Measurements from ENCODE around the gene GALNT5.
"Not testable (repeated sequence)": the region's sequence is repeated elsewhere in the genome, so short reads cannot be mapped to it uniquely, and the experiment has no call there.

GALNT5 gene

GRCh38 chr2:157337978-157338377 lies 80.5 kb downstream of the GALNT5 start:
- Mint-ChIP-seq H3K4me3 (no peak overlapping the region), H3K9me3 (peaks cover 29% of the 10 kb centered on the region), H3K27ac (no peak overlapping the region), H3K36me3 (ENCODE audit: low read depth) (peaks cover 19% of the 10 kb centered on the region), H3K4me1 (peaks cover 60% of the 10 kb centered on the region), H3K27me3 (no peaks in the 10 kb centered on the region)
- ATAC-seq: no peak
- no peak for DNase-seq

DNA sequence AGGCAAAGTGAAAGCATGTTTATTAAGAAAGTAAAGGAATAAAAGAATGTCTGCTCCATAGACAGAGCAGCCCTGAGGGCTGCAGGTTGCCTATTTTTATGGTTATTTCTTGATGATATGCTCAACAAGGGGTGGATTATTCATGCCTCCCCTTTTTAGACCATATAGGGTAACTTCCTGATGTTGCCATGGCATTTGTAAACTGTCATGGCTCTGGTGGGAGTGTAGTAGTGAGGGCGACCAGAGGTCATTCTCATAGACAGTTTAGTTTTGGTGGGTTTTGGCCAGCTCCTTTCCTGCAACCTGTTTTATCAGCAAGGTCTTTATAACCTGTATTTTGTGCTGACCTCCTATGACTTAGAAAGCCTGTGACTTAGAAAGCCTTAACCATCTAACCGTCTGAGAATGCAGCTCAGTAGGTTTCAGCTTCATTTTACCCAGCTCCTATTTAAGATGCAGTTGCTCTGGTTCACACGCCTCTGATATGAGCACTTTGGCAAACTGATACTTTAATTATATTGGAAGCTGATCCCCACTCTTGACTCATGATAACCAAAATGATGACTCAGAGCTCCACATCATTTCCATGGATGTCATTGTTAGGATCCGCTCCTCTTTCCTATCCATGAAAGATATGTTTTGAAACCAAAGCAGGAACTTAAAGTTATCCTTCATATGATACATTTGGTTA lies 82.6 kb downstream of the GALNT5 start:
- no peak for ATAC-seq
- no peaks in the 10 kb centered on the region for H3K27me3 Mint-ChIP-seq
- H3K27ac Mint-ChIP-seq: no peak overlapping the region
- no peak for DNase-seq
- peaks cover 37% of the 10 kb centered on the region for H3K36me3 Mint-ChIP-seq (ENCODE audit: low read depth)
- H3K4me3 Mint-ChIP-seq: no peak overlapping the region
- H3K4me1 Mint-ChIP-seq: peaks cover 38% of the 10 kb centered on the region
- H3K9me3 Mint-ChIP-seq: peaks cover 49% of the 10 kb centered on the region

- not testable (repeated sequence) for H3K27ac Mint-ChIP-seq, H3K4me3 Mint-ChIP-seq, ATAC-seq, DNase-seq, H3K27me3 Mint-ChIP-seq
- Mint-ChIP-seq H3K9me3 (peaks cover 53% of the 10 kb centered on the region), H3K36me3 (ENCODE audit: low read depth) (peaks cover 41% of the 10 kb centered on the region), H3K4me1 (peaks cover 27% of the 10 kb centered on the region)
Observed at GRCh38 chr2:157341381-157341780, 83.9 kb downstream of the GALNT5 start.

DNA sequence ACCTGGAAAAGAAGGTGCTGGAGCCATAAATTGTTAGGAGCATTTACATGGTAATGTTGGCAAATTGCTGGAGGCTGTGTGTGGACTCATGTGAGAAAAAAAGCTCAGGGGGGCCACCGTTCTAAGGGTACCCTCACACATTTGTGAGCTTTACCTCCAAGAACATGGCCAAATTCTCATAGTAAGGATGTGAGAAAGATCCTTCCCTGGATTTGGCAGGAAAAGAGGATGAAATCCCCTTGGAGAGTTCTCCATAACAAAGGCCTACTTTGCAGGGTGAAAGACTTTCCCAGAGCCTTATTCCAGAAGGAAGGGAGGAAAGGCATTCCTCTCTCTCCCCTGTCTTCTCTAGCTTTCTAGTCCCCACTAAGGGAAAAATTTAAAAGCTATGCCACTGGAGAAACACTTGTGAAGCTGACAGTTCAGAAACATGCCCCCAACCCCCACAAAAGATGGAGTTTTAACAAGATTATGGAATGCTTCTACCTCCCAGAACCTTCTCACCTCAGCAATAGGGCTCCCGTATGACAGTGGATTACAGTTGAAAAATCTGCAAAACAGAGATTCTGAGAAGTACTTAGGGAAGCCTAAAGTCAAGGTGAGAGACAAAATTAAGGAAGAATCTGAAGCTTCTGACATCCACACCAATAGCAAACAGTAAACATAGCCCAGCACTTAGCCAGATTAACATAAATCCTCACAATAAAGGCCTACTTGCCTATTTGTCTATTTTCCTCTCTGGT lies 88.3 kb downstream of the GALNT5 start:
- Mint-ChIP-seq H3K27ac (no peak overlapping the region), H3K4me3 (no peak overlapping the region), H3K36me3 (ENCODE audit: low read depth) (peaks cover 41% of the 10 kb centered on the region), H3K27me3 (no peaks in the 10 kb centered on the region), H3K4me1 (peaks cover 23% of the 10 kb centered on the region), H3K9me3 (peaks cover 46% of the 10 kb centered on the region)
- ATAC-seq: no peak
- DNase-seq: no peak

DNA sequence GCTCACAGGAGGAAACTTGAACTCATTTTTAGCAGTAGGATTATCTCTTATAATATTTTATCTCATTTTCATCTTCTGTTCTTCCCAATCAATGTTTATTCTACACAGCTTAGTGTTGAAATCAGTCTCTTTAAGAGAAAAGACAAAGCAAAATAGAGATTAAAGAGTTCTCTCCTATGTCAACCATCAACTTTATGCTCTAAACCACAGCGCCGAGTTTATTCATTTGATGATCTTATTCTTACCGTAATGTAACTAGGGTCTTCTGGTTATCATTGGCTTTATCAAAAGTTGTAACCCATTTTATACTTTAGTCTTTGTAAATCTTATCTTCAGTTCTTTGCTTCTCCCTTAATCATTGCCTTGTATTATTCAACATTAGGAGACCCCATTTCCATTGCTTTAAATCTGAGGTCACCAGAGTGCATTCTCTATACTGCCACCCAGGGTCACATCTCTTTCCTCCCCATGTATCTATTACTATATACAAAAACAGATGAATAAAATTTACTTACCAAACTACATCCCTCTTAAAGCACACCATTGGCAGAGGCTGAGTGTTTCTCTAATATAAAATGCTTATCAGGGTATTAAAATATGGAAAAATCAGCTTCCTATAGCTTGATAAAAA lies 90.9 kb downstream of the GALNT5 start:
- peaks cover 31% of the 10 kb centered on the region for H3K4me1 Mint-ChIP-seq
- DNase-seq: no peak
- peak overlapping the region; percentile 32 for H3K4me3 Mint-ChIP-seq
- ATAC-seq: no peak
- H3K27me3 Mint-ChIP-seq: no peaks in the 10 kb centered on the region
- no peak overlapping the region for H3K27ac Mint-ChIP-seq
- peaks cover 20% of the 10 kb centered on the region for H3K36me3 Mint-ChIP-seq (ENCODE audit: low read depth)
- peaks cover 21% of the 10 kb centered on the region for H3K9me3 Mint-ChIP-seq

GRCh38 chr2:157349949-157350515 lies 92.5 kb downstream of the GALNT5 start:
- H3K36me3 Mint-ChIP-seq (ENCODE audit: low read depth): peaks cover 6% of the 10 kb centered on the region
- no peak overlapping the region for H3K4me3 Mint-ChIP-seq
- ATAC-seq: no peak
- H3K27ac Mint-ChIP-seq: no peak overlapping the region
- H3K27me3 Mint-ChIP-seq: no peaks in the 10 kb centered on the region
- peaks cover 9% of the 10 kb centered on the region for H3K9me3 Mint-ChIP-seq
- peaks cover 42% of the 10 kb centered on the region for H3K4me1 Mint-ChIP-seq
- no peak for DNase-seq

GRCh38 chr2:157355618-157356017 lies 98.1 kb downstream of the GALNT5 start:
- H3K36me3 Mint-ChIP-seq (ENCODE audit: low read depth): peaks cover 7% of the 10 kb centered on the region
- no peak overlapping the region for H3K4me3 Mint-ChIP-seq
- H3K27me3 Mint-ChIP-seq: no peaks in the 10 kb centered on the region
- no peak for DNase-seq
- ATAC-seq: no peak
- peaks cover 46% of the 10 kb centered on the region for H3K4me1 Mint-ChIP-seq
- H3K9me3 Mint-ChIP-seq: peaks cover 7% of the 10 kb centered on the region
- no peak overlapping the region for H3K27ac Mint-ChIP-seq

DNA sequence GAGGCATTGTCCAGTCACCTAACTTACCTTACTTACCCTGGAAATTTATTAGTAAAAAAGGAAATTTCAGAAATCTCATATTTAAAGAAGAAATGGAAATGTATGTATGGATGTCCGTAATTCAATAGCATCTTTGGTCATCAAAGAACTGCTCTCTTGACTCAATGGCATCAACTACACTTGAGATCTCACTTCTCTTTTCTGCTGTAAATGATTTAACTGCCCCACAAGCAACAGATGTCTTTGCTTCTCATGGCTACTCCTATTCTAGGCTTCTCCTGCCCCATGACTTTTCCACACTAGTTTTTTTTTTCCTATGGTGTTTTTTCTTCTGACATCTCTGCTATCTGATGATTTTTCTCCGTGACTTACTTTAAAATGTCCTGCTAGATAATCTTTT lies 102.1 kb downstream of the GALNT5 start:
- Mint-ChIP-seq H3K27ac (no peak overlapping the region), H3K4me1 (peaks cover 50% of the 10 kb centered on the region), H3K36me3 (ENCODE audit: low read depth) (peaks cover 30% of the 10 kb centered on the region), H3K27me3 (no peaks in the 10 kb centered on the region), H3K9me3 (peaks cover 23% of the 10 kb centered on the region), H3K4me3 (no peak overlapping the region)
- DNase-seq (no peak), ATAC-seq (no peak)

DNA sequence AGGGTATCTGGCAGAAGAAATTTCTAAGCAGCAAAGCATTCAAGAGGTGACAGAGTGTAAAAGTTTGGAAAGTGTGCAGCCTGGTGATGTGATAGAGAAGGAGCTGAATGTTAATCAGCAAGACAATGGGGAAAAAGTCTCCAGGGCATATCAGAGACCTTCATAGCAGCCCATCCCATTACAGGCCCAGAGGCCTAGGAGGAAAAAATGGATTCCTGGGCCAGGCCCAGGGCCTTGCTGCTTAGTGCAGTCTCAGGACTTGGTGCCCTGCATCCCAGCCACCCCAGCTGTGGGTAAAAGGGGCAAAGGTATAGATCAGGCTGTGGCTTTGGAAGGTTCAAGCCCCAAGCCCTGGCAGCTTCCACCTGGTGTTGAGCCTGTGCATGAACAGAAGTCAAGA lies 104.0 kb downstream of the GALNT5 start:
- H3K9me3 Mint-ChIP-seq: peaks cover 27% of the 10 kb centered on the region
- ATAC-seq: no peak

GRCh38 chr2:157362627-157363026 lies 105.1 kb downstream of the GALNT5 start:
- ATAC-seq: no peak
- no peaks in the 10 kb centered on the region for H3K27me3 Mint-ChIP-seq
- peaks cover 36% of the 10 kb centered on the region for H3K36me3 Mint-ChIP-seq (ENCODE audit: low read depth)
- no peak for DNase-seq
- no peak overlapping the region for H3K4me3 Mint-ChIP-seq
- H3K9me3 Mint-ChIP-seq: peaks cover 30% of the 10 kb centered on the region
- no peak overlapping the region for H3K27ac Mint-ChIP-seq
- peaks cover 51% of the 10 kb centered on the region for H3K4me1 Mint-ChIP-seq

More for the DNA sequence above, 104.0 kb downstream of the GALNT5 start:
- H3K27ac Mint-ChIP-seq: no peak overlapping the region
- H3K27me3 Mint-ChIP-seq: no peaks in the 10 kb centered on the region
- H3K36me3 Mint-ChIP-seq (ENCODE audit: low read depth): peaks cover 34% of the 10 kb centered on the region
- H3K4me3 Mint-ChIP-seq: no peak overlapping the region
- H3K4me1 Mint-ChIP-seq: peaks cover 52% of the 10 kb centered on the region
- DNase-seq: no peak

- peak; percentile 26 for ATAC-seq
- peaks cover 39% of the 10 kb centered on the region for H3K36me3 Mint-ChIP-seq (ENCODE audit: low read depth)
Observed at GRCh38 chr2:157363612-157364101, 106.2 kb downstream of the GALNT5 start.

More at GRCh38 chr2:157363612-157364101, 106.2 kb downstream of the GALNT5 start:
- peak overlapping the region; percentile 74 for H3K27ac Mint-ChIP-seq
- no peaks in the 10 kb centered on the region for H3K27me3 Mint-ChIP-seq
- peaks cover 32% of the 10 kb centered on the region for H3K9me3 Mint-ChIP-seq
- peak overlapping the region; percentile 37 for H3K4me3 Mint-ChIP-seq
- peaks cover 46% of the 10 kb centered on the region for H3K4me1 Mint-ChIP-seq
- DNase-seq: no peak

All from activated naive CD8-positive, alpha-beta T cell treated with anti-CD3 and anti-CD28 coated beads, Interleukin-2, amount 50 U/mL, for 24 hours (primary cell).